HepG2 (cell line): ENCODE measurements around the gene RPS6KB2. TPM values are rescaled to one million over a fixed set of nuclear protein-coding genes. Genes with fewer than 3 reads are reported as not detected.

ENCODE experiments used
- ATAC-seq: fragments of 200-7000 bp; cut with Tn5 transposase; 3 replicates; pipeline ENCODE4 v1.9.1; 2020; ENCODE audit warnings: mild to moderate bottlenecking, moderate library complexity
- BruUV-seq: library from RNA; stranded (reverse); fragments of 400-500 nt; replicated peaks from 2 replicates; lab custom pipeline; 2021; lab: Mats Ljungman, UMichigan
- CTCF ChIA-PET: fragments of 300-600 bp; formaldehyde crosslinking; extraction: SDS; loops from one replicate; lab custom pipeline; 2021; ENCODE audit warnings: low total read pairs, inconsistent platforms, low intra/inter-chr PET ratio; lab: Yijun Ruan, JAX
- POLR2A ChIA-PET: fragments of 350-600 bp; sonication (Branson Sonifier 250); formaldehyde crosslinking; loops from one replicate; lab custom pipeline; 2020; ENCODE audit warnings: antibody characterized with exemption, inconsistent platforms; lab: Yijun Ruan, JAX
- DNase-seq: peaks from one replicate; pipeline ENCODE4 v3.0.0-alpha.2; 2015; ENCODE audit warnings: low spot score
- FAIRE-seq: peaks from 3 replicates; lab custom pipeline; 2011; peaks lifted over from hg19 to GRCh38; lab: Jason Lieb, UNC
- H2AFZ ChIP-seq: one replicate; pipeline ENCODE4 v1.6.1; 2011; ENCODE audit warnings: low read length, inconsistent platforms
- H3K27ac ChIP-seq: fragments of 300-600 bp; 3 replicates; pipeline ENCODE4 v1.8.0; 2011; ENCODE audit warnings: mixed run types, mild to moderate bottlenecking, mixed read lengths, low read length, inconsistent platforms; ENCODE audit not compliant: insufficient read depth; ENCODE audit errors: extremely low read length
- H3K27me3 ChIP-seq, 2 experiments: fragments of 200-600 bp in 1 of 2; 2 replicates in 1 of 2; 3 replicates in 1 of 2; pipeline versions ENCODE4 v1.6.0 to v1.8.0; 2011; ENCODE audit warnings: low read length in 2 of 2, mild to moderate bottlenecking in 2 of 2, moderate library complexity in 2 of 2, inconsistent platforms in 1 of 2; ENCODE audit not compliant: insufficient read depth in 2 of 2, control insufficient read depth in 1 of 2
- H3K36me3 ChIP-seq, 2 experiments: fragments of 200-600 bp in 1 of 2; replicated peaks in 1 of 2; 2 replicates in 1 of 2; 3 replicates in 1 of 2; pipeline versions ENCODE4 v1.5.1 to v1.8.0; 2011; ENCODE audit warnings: low read length in 2 of 2, inconsistent platforms in 1 of 2; ENCODE audit not compliant: insufficient read depth in 2 of 2, control insufficient read depth in 1 of 2
- H3K4me1 ChIP-seq: 2 replicates; pipeline ENCODE4 v1.5.1; 2012; ENCODE audit warnings: low read length, inconsistent platforms; ENCODE audit not compliant: insufficient read depth
- H3K4me2 ChIP-seq: 2 replicates; pipeline ENCODE4 v1.6.0; 2011; ENCODE audit warnings: low read depth, low read length, inconsistent platforms
- H3K4me3 ChIP-seq, 3 experiments: fragments of 200-600 bp in 1 of 3; sonication (generic), shearing (Covaris generic) in 1 of 3; replicated peaks in 1 of 3; 2 replicates each; pipeline ENCODE4 v1.5.1; 2011 to 2016; ENCODE audit warnings: low read length in 3 of 3, inconsistent platforms in 2 of 3, low read depth in 2 of 3, mild to moderate bottlenecking in 2 of 3, control low read depth in 1 of 3, mixed read lengths in 1 of 3; ENCODE audit not compliant: insufficient read depth in 1 of 3
- H3K79me2 ChIP-seq: one replicate; pipeline ENCODE4 v1.6.1; 2011; ENCODE audit warnings: low read length, inconsistent platforms; ENCODE audit not compliant: insufficient read depth
- H3K9ac ChIP-seq: 2 replicates; pipeline ENCODE4 v1.6.0; 2011; ENCODE audit warnings: mild to moderate bottlenecking, low read depth, low read length, inconsistent platforms; ENCODE audit not compliant: insufficient read depth
- H3K9me3 ChIP-seq: 2 replicates; pipeline ENCODE4 v1.5.1; 2012; ENCODE audit warnings: mild to moderate bottlenecking, low read length
- H4K20me1 ChIP-seq: 2 replicates; pipeline ENCODE4 v1.6.0; 2011; ENCODE audit warnings: inconsistent platforms, mild to moderate bottlenecking, low read length, moderate library complexity; ENCODE audit not compliant: insufficient read depth
- RXRB ChIP-seq: IDR thresholded peaks from 2 replicates; pipeline ENCODE4 v1.6.1; 2016; ENCODE audit warnings: borderline replicate concordance, missing genetic modification reagents, missing compliant biosample characterization
- SP2 ChIP-seq: sonication (generic); formaldehyde crosslinking; IDR thresholded peaks from 2 replicates; pipeline ENCODE4 v1.5.1; 2020; ENCODE audit warnings: mild to moderate bottlenecking, missing genetic modification reagents
- SRF ChIP-seq: IDR thresholded peaks from 2 replicates; pipeline ENCODE4 v1.6.1; 2011; ENCODE audit warnings: mild to moderate bottlenecking, low read depth, low read length, moderate library complexity
- ZNF329 ChIP-seq: sonication (generic); formaldehyde crosslinking; IDR thresholded peaks from 2 replicates; pipeline ENCODE4 v1.9.0; 2021; ENCODE audit warnings: low read depth, mild to moderate bottlenecking, missing genetic modification reagents
- ZNF7 ChIP-seq: IDR thresholded peaks from 2 replicates; pipeline ENCODE4 v1.6.1; 2016; ENCODE audit warnings: missing biosample characterization, missing genetic modification reagents
- WGBS: methylation state at CpG from one replicate; pipeline ENCODE4 v1.1.6; 2017; ENCODE audit warnings: low lambda C conversion rate; 5-methylcytosine and 5-hydroxymethylcytosine counted together
- in situ Hi-C: cut with HindIII; loops from 2 replicates; pipeline ENCODE4 v1.10.0; 2017; ENCODE audit warnings: low pct_unique_long_range_greater_than_20kb; ENCODE audit not compliant: extremely low pct_ligation_motif_present
- intact Hi-C: fragments of 100-400 bp; cut with micrococcal nuclease; formaldehyde crosslinking; loops from one replicate; pipeline ENCODE4 v1.10.0; 2022; ENCODE audit not compliant: unreplicated experiment
- polyA plus RNA-seq, 8 experiments: library from polyadenylated mRNA; depleted of rRNA in 3 of 8; stranded (reverse) in 7 of 8; unstranded in 1 of 8; fragments of >200 nt; fragmentation: Illumina TruSeq in 4 of 8; extraction: Trizol in 4 of 8; gene quantifications; 2 replicates each; pipeline versions ENCODE4 v1.2.1 to v1.2.3, GENCODE V29; 2011 to 2016; ENCODE audit warnings: low read depth in 4 of 8, missing spikeins in 1 of 8, mixed read lengths in 1 of 8; ENCODE audit not compliant: insufficient read depth in 1 of 8
- total RNA-seq, 5 experiments: library from RNA; depleted of rRNA; stranded (reverse); fragments of >200 nt; fragmentation: Illumina TruSeq; extraction: Trizol; gene quantifications; 2 replicates each; pipeline ENCODE4 v1.2.3, GENCODE V29; 2016; ENCODE audit warnings: low read depth in 1 of 5

The RPS6KB2 gene
- total and polyA plus RNA-seq, 2 of the 13 experiments (the other 11 are each of a cell fraction or from before 2014, with no cell fraction given) = 52.9 to 54.8 TPM

- Histone ChIP-seq H3K4me2 (no peak overlapping the region), H3K9me3 (no peaks in the 10 kb centered on the region), H3K4me3 (no peak overlapping the region), H3K79me2 (peaks cover 4% of the 10 kb centered on the region), H3K36me3 (no peaks in the 10 kb centered on the region), H4K20me1 (no peaks in the 10 kb centered on the region), H3K9ac (no peak overlapping the region), H3K27me3 (peaks cover 1 to 23% of the 10 kb centered on the region in 2 experiments; a peak in 3 of 5 replicates), H2AFZ (no peak overlapping the region), H3K4me1 (peaks cover 33% of the 10 kb centered on the region), H3K27ac (no peak overlapping the region)
- ChIA-PET POLR2A (interaction anchor here (2.2 to 18.5 kb wide), 2 partner anchors 14 to 33 kb away, joined by 8 to 365 read pairs; partner anchors contain the start of genes POLD4 and PPP1CA), CTCF (no interaction called here)
- no peak for DNase-seq
- no TSS peak for BruUV-seq
- in situ Hi-C loops = loop anchor here (5.0 kb wide), 1 partner anchor 35 kb away; the partner anchor contains the start of gene POLD4
- ATAC-seq = no peak
- WGBS = 12% methylated on average over 8 of the region's 9 CpGs
- intact Hi-C loops = loop anchor here (10.0 kb wide), 1 partner anchor 142 kb away; no protein-coding TSS in a partner anchor
- TF ChIP-seq RXRB (no peak), ZNF7 (CRISPR knock-in tag) (0 out of 2 replicates have a peak, but pooled peaks have one; percentile 43)
- FAIRE-seq = no peak
These were observed 41.2 kb upstream of the RPS6KB2 start for GRCh38 chr11:67387069-67387468.

GRCh38 chr11:67387518-67387917, 40.8 kb upstream of the RPS6KB2 start:
- H3K36me3 ChIP-seq = no peaks in the 10 kb centered on the region
- ATAC-seq (no peak), FAIRE-seq (no peak), DNase-seq (no peak)
- no peak overlapping the region for H3K4me2 ChIP-seq
- WGBS = 57% methylated on average over 5 of the region's 6 CpGs
- ChIA-PET CTCF (no interaction called here), POLR2A (interaction anchor here (2.2 kb wide), 1 partner anchor 14 kb away, joined by 8 read pairs; the partner anchor contains the start of gene PPP1CA)
- no peak overlapping the region for H3K4me3 ChIP-seq
- no TSS peak for BruUV-seq
- no peak overlapping the region for H3K9ac ChIP-seq
- in situ Hi-C loops = loop anchor here (5.0 kb wide), 1 partner anchor 35 kb away; the partner anchor contains the start of gene POLD4
- H4K20me1 ChIP-seq = no peaks in the 10 kb centered on the region
- H2AFZ ChIP-seq = no peak overlapping the region
- peaks cover 1 to 20% of the 10 kb centered on the region in 2 experiments; a peak in 3 of 5 replicates for H3K27me3 ChIP-seq
- peaks cover 8% of the 10 kb centered on the region for H3K79me2 ChIP-seq
- H3K27ac ChIP-seq = no peak overlapping the region
- TF ChIP-seq SRF (no peak), ZNF329 (CRISPR knock-in tag) (no peak), SP2 (CRISPR knock-in tag) (no peak)
- intact Hi-C loops = loop anchor here (10.0 kb wide), 1 partner anchor 143 kb away; no protein-coding TSS in a partner anchor
- H3K9me3 ChIP-seq = no peaks in the 10 kb centered on the region
- H3K4me1 ChIP-seq = peaks cover 32% of the 10 kb centered on the region
